CD4-positive, alpha-beta T cell (primary cell): ENCODE measurements around the gene TRIM21. TPM values are rescaled to one million over a fixed set of nuclear protein-coding genes. Genes with fewer than 3 reads are reported as not detected.

Experiments used
- ATAC-seq: fragments of 200-7000 bp; cut with Tn5 transposase; one replicate; pipeline ENCODE4 v1.10.0; 2022; ENCODE audit warnings: mild to moderate bottlenecking; ENCODE audit not compliant: poor library complexity
- CTCF ChIA-PET: fragments of 350-600 bp; sonication (Branson Sonifier 250); formaldehyde crosslinking; loops from one replicate; lab custom pipeline; 2021; ENCODE audit warnings: antibody characterized with exemption, inconsistent platforms; lab: Charles Lee
- POLR2A ChIA-PET: fragments of 350-600 bp; sonication (Branson Sonifier 250); formaldehyde crosslinking; loops from one replicate; lab custom pipeline; 2021; ENCODE audit warnings: antibody characterized with exemption, inconsistent platforms; lab: Charles Lee
- DNase-seq, 14 experiments: peaks; one replicate each; pipeline ENCODE4 v3.0.0-alpha.2; 2013 to 2020; ENCODE audit warnings: mixed read lengths in 2 of 14
- H3K27ac ChIP-seq, 2 donors: one replicate each; pipeline versions ENCODE4 v1.5.1 to v1.7.0; 2013; ENCODE audit warnings: low read length in 2 of 2, low read depth in 1 of 2, mild to moderate bottlenecking in 1 of 2
- H3K27me3 ChIP-seq, 2 experiments: 1 replicate in 1 of 2; 2 replicates in 1 of 2; pipeline versions ENCODE4 v1.6.1 to v1.7.0; 2013; ENCODE audit warnings: low read length in 2 of 2, control low read depth in 1 of 2, mild to moderate bottlenecking in 1 of 2, moderate library complexity in 1 of 2; ENCODE audit not compliant: insufficient read depth in 2 of 2, control insufficient read depth in 1 of 2
- H3K36me3 ChIP-seq: one replicate; pipeline ENCODE4 v1.6.1; 2013; ENCODE audit warnings: low read length, control low read depth; ENCODE audit not compliant: insufficient read depth
- H3K4me1 ChIP-seq: one replicate; pipeline ENCODE4 v1.6.1; 2013; ENCODE audit warnings: low read length, control low read depth; ENCODE audit not compliant: insufficient read depth
- H3K4me3 ChIP-seq: one replicate; pipeline ENCODE4 v1.5.1; 2013; ENCODE audit warnings: mild to moderate bottlenecking, low read length, moderate library complexity
- H3K9me3 ChIP-seq, 2 experiments: 1 replicate in 1 of 2; 2 replicates in 1 of 2; pipeline versions ENCODE4 v1.6.1 to v1.7.0; 2013; ENCODE audit warnings: low read length in 2 of 2, mild to moderate bottlenecking in 2 of 2, control low read depth in 1 of 2, moderate library complexity in 1 of 2; ENCODE audit not compliant: control insufficient read depth in 1 of 2, insufficient read depth in 1 of 2
- H3K27ac Mint-ChIP-seq: one replicate; pipeline ENCODE4 v1.8.0; 2020; ENCODE audit warnings: mixed read lengths
- H3K27me3 Mint-ChIP-seq: one replicate; pipeline ENCODE4 v1.8.0; 2021; ENCODE audit warnings: mixed read lengths
- H3K36me3 Mint-ChIP-seq: one replicate; pipeline ENCODE4 v1.8.0; 2021; ENCODE audit warnings: low read depth, mixed read lengths
- H3K4me1 Mint-ChIP-seq: one replicate; pipeline ENCODE4 v1.8.0; 2021; ENCODE audit warnings: low read depth, mixed read lengths
- H3K4me3 Mint-ChIP-seq: one replicate; pipeline ENCODE4 v1.8.0; 2020; ENCODE audit warnings: mild to moderate bottlenecking, mixed read lengths
- H3K9me3 Mint-ChIP-seq: one replicate; pipeline ENCODE4 v1.8.0; 2020; ENCODE audit warnings: mixed read lengths
- intact Hi-C, 2 experiments: fragments of 100-400 bp; cut with DNase I in 1 of 2; cut with micrococcal nuclease in 1 of 2; formaldehyde crosslinking; loops; one replicate each; pipeline versions ENCODE4 v1.15.1 to v1.9.0; 2023 to 2025; cut with DNase I, micrococcal nuclease
- total RNA-seq, 174 experiments: library from RNA in 2 of 174; stranded (reverse) in 2 of 174; gene quantifications; one replicate each; pipeline ENCODE4 v1.2.3 and lab custom pipeline; 2021 to 2026
- TF ChIP-seq, protein P1 (sequence below): fragments of 200-600 bp; IDR thresholded peaks from one replicate; pipeline ENCODE4 v1.8.0; 2022; ENCODE audit warnings: antibody characterized with exemption, mild to moderate bottlenecking

The TRIM21 gene
- total RNA-seq, 2 experiments from 2014 or later, result 21.0 to 23.7 TPM

DNA sequence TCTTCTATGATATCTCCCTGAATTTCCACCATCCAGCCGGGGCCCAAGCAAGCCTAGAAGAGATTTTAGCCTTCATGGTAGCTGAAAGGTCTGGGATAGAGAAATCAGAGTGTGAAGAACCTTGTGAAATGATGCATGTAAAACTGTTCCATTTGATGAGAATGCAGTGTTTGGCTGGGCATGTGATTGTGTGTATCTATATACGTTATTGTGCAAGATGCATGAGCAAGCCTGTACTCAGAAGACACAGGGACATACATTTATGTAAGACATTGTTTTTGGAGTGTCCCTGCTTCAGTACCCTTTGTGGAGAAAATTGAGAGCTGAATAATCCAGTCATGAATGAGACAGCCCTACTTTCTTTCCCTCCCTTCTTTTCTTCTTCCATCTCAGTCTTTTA, 40.4 kb upstream of the TRIM21 start:
- no peak for ATAC-seq

GRCh38 chr11:4430051-4430450, 36.5 kb upstream of the TRIM21 start:
- no peak for ATAC-seq
- Histone ChIP-seq H3K4me3 (no peak overlapping the region), H3K27ac (no peak overlapping the region), H3K4me1 (no peaks in the 10 kb centered on the region), H3K27me3 (peaks cover 0 to 3% of the 10 kb centered on the region in 2 experiments), H3K9me3 (no peaks in the 10 kb centered on the region), H3K36me3 (no peaks in the 10 kb centered on the region)
- TF ChIP-seq, protein P1, sequence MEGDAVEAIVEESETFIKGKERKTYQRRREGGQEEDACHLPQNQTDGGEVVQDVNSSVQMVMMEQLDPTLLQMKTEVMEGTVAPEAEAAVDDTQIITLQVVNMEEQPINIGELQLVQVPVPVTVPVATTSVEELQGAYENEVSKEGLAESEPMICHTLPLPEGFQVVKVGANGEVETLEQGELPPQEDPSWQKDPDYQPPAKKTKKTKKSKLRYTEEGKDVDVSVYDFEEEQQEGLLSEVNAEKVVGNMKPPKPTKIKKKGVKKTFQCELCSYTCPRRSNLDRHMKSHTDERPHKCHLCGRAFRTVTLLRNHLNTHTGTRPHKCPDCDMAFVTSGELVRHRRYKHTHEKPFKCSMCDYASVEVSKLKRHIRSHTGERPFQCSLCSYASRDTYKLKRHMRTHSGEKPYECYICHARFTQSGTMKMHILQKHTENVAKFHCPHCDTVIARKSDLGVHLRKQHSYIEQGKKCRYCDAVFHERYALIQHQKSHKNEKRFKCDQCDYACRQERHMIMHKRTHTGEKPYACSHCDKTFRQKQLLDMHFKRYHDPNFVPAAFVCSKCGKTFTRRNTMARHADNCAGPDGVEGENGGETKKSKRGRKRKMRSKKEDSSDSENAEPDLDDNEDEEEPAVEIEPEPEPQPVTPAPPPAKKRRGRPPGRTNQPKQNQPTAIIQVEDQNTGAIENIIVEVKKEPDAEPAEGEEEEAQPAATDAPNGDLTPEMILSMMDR, result no peak
- ChIA-PET CTCF (no interaction called here), POLR2A (no interaction called here)
- no peaks in the 10 kb centered on the region for H3K4me1 Mint-ChIP-seq
- no peak overlapping the region for H3K4me3 Mint-ChIP-seq
- no peaks in the 10 kb centered on the region for H3K36me3 Mint-ChIP-seq
- intact Hi-C loops, result no loop called here
- DNase-seq, result no peak
- H3K27ac Mint-ChIP-seq, result no peak overlapping the region
- no peaks in the 10 kb centered on the region for H3K9me3 Mint-ChIP-seq
- H3K27me3 Mint-ChIP-seq, result peaks cover 18% of the 10 kb centered on the region

More for the DNA sequence above, 40.4 kb upstream of the TRIM21 start:
- peak in 2 of 14 experiments; percentile 27 to 48 for DNase-seq
- no peaks in the 10 kb centered on the region for H3K9me3 Mint-ChIP-seq
- no peak overlapping the region for H3K4me3 Mint-ChIP-seq
- Histone ChIP-seq H3K4me1 (no peaks in the 10 kb centered on the region), H3K36me3 (no peaks in the 10 kb centered on the region), H3K27ac (no peak overlapping the region), H3K27me3 (peaks cover 0 to 6% of the 10 kb centered on the region in 2 experiments), H3K9me3 (no peaks in the 10 kb centered on the region), H3K4me3 (no peak overlapping the region)
- H3K27ac Mint-ChIP-seq, result no peak overlapping the region
- H3K36me3 Mint-ChIP-seq, result no peaks in the 10 kb centered on the region
- intact Hi-C loops, result no loop called here
- ChIA-PET CTCF (no interaction called here), POLR2A (no interaction called here)
- TF ChIP-seq, protein P1, result no peak
- peaks cover 44% of the 10 kb centered on the region for H3K27me3 Mint-ChIP-seq
- no peaks in the 10 kb centered on the region for H3K4me1 Mint-ChIP-seq

DNA sequence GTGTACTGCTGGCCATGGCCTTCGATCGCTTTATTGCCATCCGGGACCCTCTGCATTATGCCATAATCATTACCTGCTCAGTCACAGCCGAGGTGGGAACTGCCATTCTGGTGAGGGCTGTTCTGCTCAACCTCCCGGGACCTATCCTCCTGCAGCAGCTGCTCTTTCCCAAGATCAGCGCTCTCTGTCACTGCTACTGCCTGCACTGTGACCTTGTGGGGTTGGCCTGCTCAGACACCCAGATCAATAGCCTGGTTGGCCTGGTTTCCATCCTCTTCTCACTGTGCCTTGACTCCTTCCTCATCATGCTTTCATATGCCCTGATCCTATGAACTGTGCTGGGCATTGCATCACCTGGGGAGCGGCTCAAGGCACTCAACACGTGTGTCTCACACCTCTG, 24.9 kb upstream of the TRIM21 start:
- no peaks in the 10 kb centered on the region for H3K9me3 Mint-ChIP-seq
- TF ChIP-seq, protein P1, result no peak
- H3K27ac Mint-ChIP-seq, result no peak overlapping the region
- H3K36me3 Mint-ChIP-seq, result no peaks in the 10 kb centered on the region
- no peak overlapping the region for H3K4me3 ChIP-seq
- H3K36me3 ChIP-seq, result no peaks in the 10 kb centered on the region
- no peaks in the 10 kb centered on the region for H3K27me3 ChIP-seq
- no peaks in the 10 kb centered on the region for H3K9me3 ChIP-seq
- POLR2A ChIA-PET, result no interaction called here
- DNase-seq, result no peak
- no peaks in the 10 kb centered on the region for H3K4me1 ChIP-seq
- intact Hi-C loops, result no loop called here
- ATAC-seq, result no peak
- H3K27me3 Mint-ChIP-seq, result peaks cover 22% of the 10 kb centered on the region
- no peaks in the 10 kb centered on the region for H3K4me1 Mint-ChIP-seq
- no peak overlapping the region for H3K4me3 Mint-ChIP-seq
- H3K27ac ChIP-seq, result no peak overlapping the region
- CTCF ChIA-PET, result no interaction called here
